GM15510 (cell line): ENCODE results near the gene DDRGK1.

Source experiments
- POLR2A ChIP-seq: IDR thresholded peaks from 3 replicates; pipeline ENCODE4 v1.6.1; 2011; ENCODE audit warnings: borderline replicate concordance; ENCODE audit not compliant: insufficient read length; ENCODE audit errors: extremely low read depth

The DDRGK1 gene

GRCh38 chr20:3204124-3204794 lies at the start of gene DDRGK1:
Gene DDRGK1 (minus strand): TSS chr20:3204682. CDS start chr20:3204627, 55 bp downstream.
- TF ChIP-seq POLR2A, result peak; percentile 87

GRCh38 chr20:3251806-3252205 lies 47.3 kb upstream of the DDRGK1 start:
- TF ChIP-seq POLR2A, result no peak

GRCh38 chr20:3250091-3250504 lies 45.6 kb upstream of the DDRGK1 start:
- no peak for TF ChIP-seq POLR2A

GRCh38 chr20:3248993-3249347 lies 44.5 kb upstream of the DDRGK1 start:
- TF ChIP-seq POLR2A, result no peak

GRCh38 chr20:3248167-3248992 lies 43.9 kb upstream of the DDRGK1 start:
- no peak for TF ChIP-seq POLR2A

GRCh38 chr20:3247638-3248037 lies 43.2 kb upstream of the DDRGK1 start:
- TF ChIP-seq POLR2A, result no peak

- no peak for TF ChIP-seq POLR2A
These were observed 42.2 kb upstream of the DDRGK1 start for GRCh38 chr20:3246682-3247081.

GRCh38 chr20:3245711-3246110 lies 41.2 kb upstream of the DDRGK1 start:
- no peak for TF ChIP-seq POLR2A

- TF ChIP-seq POLR2A, result no peak
These were observed 40.7 kb upstream of the DDRGK1 start for GRCh38 chr20:3245156-3245555.

GRCh38 chr20:3244613-3245012 lies 40.1 kb upstream of the DDRGK1 start:
- no peak for TF ChIP-seq POLR2A

GRCh38 chr20:3243718-3244358 lies 39.4 kb upstream of the DDRGK1 start:
- TF ChIP-seq POLR2A, result no peak

GRCh38 chr20:3242172-3242692 lies 37.8 kb upstream of the DDRGK1 start:
- no peak for TF ChIP-seq POLR2A

- TF ChIP-seq POLR2A, result no peak
These were observed 36.4 kb upstream of the DDRGK1 start for GRCh38 chr20:3240776-3241363.

GRCh38 chr20:3239867-3240775 lies 35.6 kb upstream of the DDRGK1 start:
- TF ChIP-seq POLR2A, result no peak
